B cell (primary cell): ENCODE results near the gene OVOL3. TPM values are rescaled to one million over a fixed set of nuclear protein-coding genes. Genes with fewer than 3 reads are reported as not detected.

Source experiments
- ATAC-seq: fragments of 200-7000 bp; cut with Tn5 transposase; one replicate; pipeline ENCODE4 v1.10.0; 2021; ENCODE audit warnings: low read depth, mild to moderate bottlenecking, moderate number of reproducible peaks, moderate library complexity
- CTCF ChIA-PET: fragments of 350-600 bp; sonication (Branson Sonifier 250); formaldehyde crosslinking; loops from one replicate; lab custom pipeline; 2021; ENCODE audit warnings: antibody characterized with exemption, inconsistent platforms; lab: Charles Lee
- POLR2A ChIA-PET: fragments of 350-600 bp; sonication (Branson Sonifier 250); formaldehyde crosslinking; loops from one replicate; lab custom pipeline; 2021; ENCODE audit warnings: antibody characterized with exemption; lab: Charles Lee
- DNase-seq: peaks from one replicate; pipeline ENCODE4 v3.0.0; 2013
- H2AFZ ChIP-seq: 2 replicates; pipeline ENCODE4 v1.6.1; 2012; ENCODE audit warnings: mild to moderate bottlenecking, low read depth, low read length; ENCODE audit not compliant: insufficient read depth, poor library complexity, severe bottlenecking
- H3K27ac ChIP-seq, 2 donors: 1 replicate in 1 of 2; 2 replicates in 1 of 2; pipeline ENCODE4 v1.5.1; 2012 to 2013; ENCODE audit warnings: low read length in 2 of 2, mild to moderate bottlenecking in 2 of 2, moderate library complexity in 1 of 2
- H3K27me3 ChIP-seq, 4 experiments: fragments of 200-600 bp in 1 of 4; sonication (generic) in 1 of 4; replicated peaks in 1 of 4; 1 replicate in 2 of 4; 2 replicates in 2 of 4; pipeline versions ENCODE4 v1.6.1 to v1.7.0; 2013 to 2016; ENCODE audit warnings: low read length in 3 of 4, mild to moderate bottlenecking in 2 of 4, mixed read lengths in 1 of 4, moderate library complexity in 1 of 4; ENCODE audit not compliant: insufficient read depth in 4 of 4, control insufficient read depth in 3 of 4; ENCODE audit errors: control extremely low read depth in 1 of 4
- H3K36me3 ChIP-seq, 2 experiments: replicated peaks in 1 of 2; 1 replicate in 1 of 2; 2 replicates in 1 of 2; pipeline versions ENCODE4 v1.6.1 to v1.7.1; 2013; ENCODE audit warnings: low read length in 1 of 2; ENCODE audit not compliant: insufficient read depth in 2 of 2, control insufficient read depth in 1 of 2; ENCODE audit errors: control extremely low read depth in 1 of 2, extremely low read depth in 1 of 2
- H3K4me1 ChIP-seq, 2 donors: fragments of 200-600 bp in 1 of 2; sonication (generic) in 1 of 2; 1 replicate in 1 of 2; 2 replicates in 1 of 2; pipeline versions ENCODE4 v1.5.1 to v1.6.1; 2013 to 2017; ENCODE audit warnings: low read length in 2 of 2; ENCODE audit not compliant: control insufficient read depth in 2 of 2, insufficient read depth in 2 of 2
- H3K4me2 ChIP-seq: replicated peaks from 2 replicates; pipeline ENCODE3; 2012; ENCODE audit warnings: mild to moderate bottlenecking, low read depth, low read length; ENCODE audit not compliant: poor library complexity, severe bottlenecking
- H3K4me3 ChIP-seq, 5 experiments: fragments of 200-600 bp in 1 of 5; sonication (generic) in 1 of 5; 1 replicate in 3 of 5; 2 replicates in 2 of 5; pipeline versions ENCODE4 v1.5.1 to v1.7.0; 2011 to 2016; ENCODE audit warnings: low read length in 4 of 5, mild to moderate bottlenecking in 4 of 5, low read depth in 2 of 5, control low read depth in 1 of 5, moderate library complexity in 1 of 5; ENCODE audit not compliant: insufficient read depth in 1 of 5; ENCODE audit errors: control extremely low read depth in 1 of 5, extremely low read depth in 1 of 5
- H3K79me2 ChIP-seq: fragments of 200-600 bp; sonication (generic); one replicate; pipeline ENCODE4 v1.6.0; 2016; ENCODE audit warnings: low read length; ENCODE audit not compliant: control insufficient read depth, insufficient read depth
- H3K9ac ChIP-seq: fragments of 200-600 bp; sonication (generic); 2 replicates; pipeline ENCODE4 v1.6.1; 2017; ENCODE audit warnings: mild to moderate bottlenecking, low read length, moderate library complexity
- H3K9me3 ChIP-seq, 3 donors: one replicate each; pipeline versions ENCODE4 v1.6.1 to v1.7.1; 2013; ENCODE audit warnings: low read length in 2 of 3; ENCODE audit not compliant: control insufficient read depth in 2 of 3, insufficient read depth in 1 of 3; ENCODE audit errors: control extremely low read depth in 1 of 3
- H4K20me1 ChIP-seq: 2 replicates; pipeline ENCODE4 v1.6.0; 2012; ENCODE audit warnings: mild to moderate bottlenecking, low read length; ENCODE audit not compliant: insufficient read depth, control insufficient read depth, poor library complexity, severe bottlenecking
- H3K27ac Mint-ChIP-seq: one replicate; pipeline ENCODE4 v1.8.0; 2021; ENCODE audit warnings: mixed read lengths
- H3K27me3 Mint-ChIP-seq: one replicate; pipeline ENCODE4 v1.8.0; 2021; ENCODE audit warnings: mixed read lengths
- H3K4me1 Mint-ChIP-seq: one replicate; pipeline ENCODE4 v1.8.0; 2021; ENCODE audit warnings: mixed read lengths
- H3K4me3 Mint-ChIP-seq: one replicate; pipeline ENCODE4 v1.8.0; 2021; ENCODE audit warnings: mixed read lengths
- H3K9me3 Mint-ChIP-seq: one replicate; pipeline ENCODE4 v1.8.0; 2022; ENCODE audit warnings: mixed read lengths; ENCODE audit not compliant: insufficient read depth
- EZH2 ChIP-seq: IDR thresholded peaks from 2 replicates; pipeline ENCODE4 v1.6.1; 2012; ENCODE audit warnings: borderline replicate concordance, low read depth, mild to moderate bottlenecking, moderate library complexity, low read length; ENCODE audit not compliant: insufficient read depth, poor library complexity, severe bottlenecking
- WGBS: methylation state at CpG from one replicate; pipeline ENCODE4 v1.1.5; 2013; ENCODE audit warnings: missing lambda C conversion rate; ENCODE audit not compliant: insufficient coverage; 5-methylcytosine and 5-hydroxymethylcytosine counted together
- intact Hi-C: fragments of 100-400 bp; cut with micrococcal nuclease; formaldehyde crosslinking; loops from one replicate; pipeline ENCODE4 v1.10.0; 2022
- polyA plus RNA-seq: library from polyadenylated mRNA; depleted of rRNA; stranded (reverse); fragments of >200 nt; gene quantifications from 2 replicates; pipeline ENCODE4 v1.2.3, GENCODE V29; 2012
- total RNA-seq, 2 donors: library from RNA; stranded (reverse); fragments of 120-200 nt in 1 of 2; gene quantifications; 1 replicate in 1 of 2; 2 replicates in 1 of 2; pipeline versions ENCODE4 v1.2.3 to v1.2.4, GENCODE V29; 2013 to 2022
- TF ChIP-seq, protein P1 (sequence below): fragments of 200-600 bp; IDR thresholded peaks from one replicate; pipeline ENCODE4 v1.8.0; 2022; ENCODE audit warnings: antibody characterized with exemption, mild to moderate bottlenecking

The OVOL3 gene
- total and polyA plus RNA-seq, 2 donors (not counting 1 experiment from before 2014, with no cell fraction given) = not detected

DNA sequence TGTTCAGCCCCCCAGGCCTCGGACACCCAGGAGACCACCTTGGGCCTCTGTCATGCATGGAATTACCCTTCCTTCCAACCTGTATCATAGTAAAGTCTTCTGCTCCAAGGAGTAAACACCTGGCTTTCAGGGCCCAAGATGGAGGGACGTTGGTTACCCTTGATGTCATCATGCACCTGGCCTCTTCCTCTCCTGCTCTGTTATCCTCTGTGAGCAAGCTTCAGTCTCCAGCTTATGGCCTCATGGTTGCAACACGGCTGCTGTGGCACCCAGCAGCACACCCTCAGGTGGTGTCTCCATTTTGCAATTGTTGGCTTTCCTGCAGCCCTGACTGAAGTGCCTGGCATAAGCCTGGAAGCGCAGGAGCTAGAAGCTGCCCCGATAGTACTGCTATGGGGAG lies 4.0 kb upstream of the OVOL3 start:
- H3K4me1 ChIP-seq = no peaks in the 10 kb centered on the region
- no peak overlapping the region for H3K4me3 ChIP-seq
- Mint-ChIP-seq H3K4me1 (no peaks in the 10 kb centered on the region), H3K27ac (no peak overlapping the region), H3K9me3 (no peaks in the 10 kb centered on the region), H3K27me3 (no peaks in the 10 kb centered on the region), H3K4me3 (no peak overlapping the region)
- TF ChIP-seq, protein P1, sequence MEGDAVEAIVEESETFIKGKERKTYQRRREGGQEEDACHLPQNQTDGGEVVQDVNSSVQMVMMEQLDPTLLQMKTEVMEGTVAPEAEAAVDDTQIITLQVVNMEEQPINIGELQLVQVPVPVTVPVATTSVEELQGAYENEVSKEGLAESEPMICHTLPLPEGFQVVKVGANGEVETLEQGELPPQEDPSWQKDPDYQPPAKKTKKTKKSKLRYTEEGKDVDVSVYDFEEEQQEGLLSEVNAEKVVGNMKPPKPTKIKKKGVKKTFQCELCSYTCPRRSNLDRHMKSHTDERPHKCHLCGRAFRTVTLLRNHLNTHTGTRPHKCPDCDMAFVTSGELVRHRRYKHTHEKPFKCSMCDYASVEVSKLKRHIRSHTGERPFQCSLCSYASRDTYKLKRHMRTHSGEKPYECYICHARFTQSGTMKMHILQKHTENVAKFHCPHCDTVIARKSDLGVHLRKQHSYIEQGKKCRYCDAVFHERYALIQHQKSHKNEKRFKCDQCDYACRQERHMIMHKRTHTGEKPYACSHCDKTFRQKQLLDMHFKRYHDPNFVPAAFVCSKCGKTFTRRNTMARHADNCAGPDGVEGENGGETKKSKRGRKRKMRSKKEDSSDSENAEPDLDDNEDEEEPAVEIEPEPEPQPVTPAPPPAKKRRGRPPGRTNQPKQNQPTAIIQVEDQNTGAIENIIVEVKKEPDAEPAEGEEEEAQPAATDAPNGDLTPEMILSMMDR = no peak
- no peak for TF ChIP-seq EZH2
- POLR2A ChIA-PET = no interaction called here
- H3K27me3 ChIP-seq = no peaks in the 10 kb centered on the region
- H3K4me2 ChIP-seq = no peak overlapping the region
- no peak overlapping the region for H3K27ac ChIP-seq
- H3K9me3 ChIP-seq = peaks cover 0 to 6% (median 0%) of the 10 kb centered on the region in 3 donors
- no peaks in the 10 kb centered on the region for H4K20me1 ChIP-seq
- H3K36me3 ChIP-seq = peaks cover 0 to 2% of the 10 kb centered on the region in 2 experiments
- ATAC-seq = no peak
- DNase-seq = no peak
- CTCF ChIA-PET = no interaction called here
- 97% methylated on average over 5 of the region's 5 CpGs for WGBS
- intact Hi-C loops = no loop called here
- H3K9ac ChIP-seq = no peak overlapping the region
- H3K79me2 ChIP-seq = no peaks in the 10 kb centered on the region
- no peak overlapping the region for H2AFZ ChIP-seq

DNA sequence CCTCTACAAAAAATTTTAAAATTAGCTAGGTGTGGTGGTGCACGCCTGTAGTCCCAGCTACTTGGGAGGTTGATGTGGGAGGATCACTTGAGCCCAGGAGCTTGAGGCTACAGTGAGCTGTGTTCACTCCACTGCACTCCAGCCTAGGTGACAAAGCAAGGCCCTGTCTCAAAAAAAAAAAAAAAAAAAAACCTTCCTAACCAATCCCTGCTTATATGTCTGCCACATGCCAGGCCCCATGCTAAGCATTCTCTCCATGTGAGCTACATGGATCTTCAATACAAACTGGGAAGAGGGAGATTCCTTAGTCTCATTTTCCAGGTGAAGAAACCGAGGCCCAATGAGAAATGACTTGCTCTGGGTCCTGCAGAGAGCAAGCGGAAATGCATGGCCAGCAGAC lies 2.3 kb upstream of the OVOL3 start:
- no peak overlapping the region for H2AFZ ChIP-seq
- H4K20me1 ChIP-seq = peaks cover 3% of the 10 kb centered on the region
- H3K4me1 Mint-ChIP-seq = peaks cover 10% of the 10 kb centered on the region
- no peak overlapping the region for H3K9ac ChIP-seq
- H3K36me3 ChIP-seq = peaks cover 0 to 12% of the 10 kb centered on the region in 2 experiments
- H3K27ac Mint-ChIP-seq = no peak overlapping the region
- no peak overlapping the region for H3K27ac ChIP-seq
- no peaks in the 10 kb centered on the region for H3K9me3 Mint-ChIP-seq
- H3K4me3 ChIP-seq = no peak overlapping the region
- ATAC-seq = no peak
- peaks cover 3% of the 10 kb centered on the region in 2 donors for H3K4me1 ChIP-seq
- H3K27me3 Mint-ChIP-seq = no peaks in the 10 kb centered on the region
- intact Hi-C loops = no loop called here
- ChIA-PET CTCF (no interaction called here), POLR2A (no interaction called here)
- 96% methylated on average over 2 of the region's 3 CpGs for WGBS
- no peak for TF ChIP-seq EZH2
- TF ChIP-seq, protein P1 = no peak
- H3K27me3 ChIP-seq = no peaks in the 10 kb centered on the region
- no peak overlapping the region for H3K4me3 Mint-ChIP-seq
- peaks cover 5% of the 10 kb centered on the region for H3K79me2 ChIP-seq
- no peak for DNase-seq
- peaks cover 0 to 6% (median 0%) of the 10 kb centered on the region in 3 donors for H3K9me3 ChIP-seq
- H3K4me2 ChIP-seq = no peak overlapping the region
